Stimulated activated CD8-positive, alpha-beta memory T cell treated with anti-CD3 and anti-CD28 coated beads, Interleukin-12 subunit alpha, Interleukin-12 subunit beta, amount 100 ng/mL, for 24 hours (primary cell): ENCODE measurements around the gene ACAP2.
"Not testable (repeated sequence)": the region's sequence is repeated elsewhere in the genome, so short reads cannot be mapped to it uniquely, and the experiment has no call there.

Source experiments
- DNase-seq: peaks from one replicate; pipeline ENCODE4 v3.0.0-alpha.2; 2020; ENCODE audit errors: extremely low read depth

Gene ACAP2

GRCh38 chr3:195247086-195247862, 195.5 kb downstream of the ACAP2 start:
- DNase-seq = no peak

- DNase-seq = no peak
Measured at GRCh38 chr3:195246581-195246995, 196.2 kb downstream of the ACAP2 start.

GRCh38 chr3:195245531-195245951, 197.3 kb downstream of the ACAP2 start:
- no peak for DNase-seq

- DNase-seq = no peak
Measured at GRCh38 chr3:195241592-195242355, 201.0 kb downstream of the ACAP2 start.

- no peak for DNase-seq
Measured at GRCh38 chr3:195240939-195241338, 201.9 kb downstream of the ACAP2 start.

- DNase-seq = no peak
Measured at GRCh38 chr3:195240171-195240701, 202.6 kb downstream of the ACAP2 start.

- no peak for DNase-seq
Measured at GRCh38 chr3:195239121-195239520, 203.7 kb downstream of the ACAP2 start.

- no peak for DNase-seq
Measured at GRCh38 chr3:195238586-195239118, 204.2 kb downstream of the ACAP2 start.

- no peak for DNase-seq
Measured at GRCh38 chr3:195238081-195238571, 204.7 kb downstream of the ACAP2 start.

- DNase-seq = no peak
Measured at GRCh38 chr3:195236801-195237570, 205.8 kb downstream of the ACAP2 start.

GRCh38 chr3:195236076-195236798, 206.6 kb downstream of the ACAP2 start:
- DNase-seq = no peak

GRCh38 chr3:195230244-195230643, 212.6 kb downstream of the ACAP2 start:
- DNase-seq = no peak

- DNase-seq = not testable (repeated sequence)
Measured at GRCh38 chr3:195228886-195229285, 213.9 kb downstream of the ACAP2 start.

- no peak for DNase-seq
Measured at GRCh38 chr3:195227871-195228270, 214.9 kb downstream of the ACAP2 start.

- no peak for DNase-seq
Measured at GRCh38 chr3:195226900-195227447, 215.8 kb downstream of the ACAP2 start.

GRCh38 chr3:195226445-195226844, 216.4 kb downstream of the ACAP2 start:
- DNase-seq = no peak

GRCh38 chr3:195224980-195225580, 217.7 kb downstream of the ACAP2 start:
- DNase-seq = no peak
